ENCODE measurements around the gene MRPL38. TPM values are rescaled to one million over a fixed set of nuclear protein-coding genes. Genes with fewer than 3 reads are reported as not detected.

Gene MRPL38
- total RNA-seq, 1 experiment from 2014 or later, result 219 TPM

- no TSS peak for BruUV-seq (replicated peaks)
- ATAC-seq (no peak), DNase-seq (ENCODE audit: low read depth, low spot score) (no peak)
- no peak overlapping the region for H3K9ac ChIP-seq (ENCODE audit: low read length)
- peaks cover 10 to 17% of the 10 kb centered on the region in 2 experiments for H3K4me1 ChIP-seq (ENCODE audit: control insufficient read depth in 1 of 2, insufficient read depth in 2 of 2, low read length in 2 of 2)
- no peak overlapping the region for H2AFZ ChIP-seq (ENCODE audit: low read depth, low read length, poor library complexity, severe bottlenecking)
- H4K20me1 ChIP-seq (ENCODE audit: insufficient read depth), result no peaks in the 10 kb centered on the region
- intact Hi-C loops (cut with micrococcal nuclease), result no loop called here
- no peak overlapping the region for H3K4me2 ChIP-seq (ENCODE audit: low read length)
- peaks cover 7 to 10% of the 10 kb centered on the region in 2 experiments; a peak in 2 of 4 replicates for H3K36me3 ChIP-seq (ENCODE audit: control insufficient read depth in 1 of 2, insufficient read depth in 2 of 2, low read length in 2 of 2)
- H3K9me2 ChIP-seq (ENCODE audit: insufficient read depth), result no peaks in the 10 kb centered on the region
- no peak overlapping the region for H3K4me3 ChIP-seq (replicated peaks in 1 of 2; ENCODE audit: low read depth in 1 of 2, low read length in 2 of 2)
- H3K79me2 ChIP-seq (ENCODE audit: insufficient read depth, low read length), result no peaks in the 10 kb centered on the region
- no peaks in the 10 kb centered on the region for H3K9me3 ChIP-seq (ENCODE audit: control insufficient read depth in 1 of 2, insufficient read depth in 1 of 2, low read depth in 1 of 2, low read length in 2 of 2)
- ChIA-PET CTCF (no interaction called here), POLR2A (no interaction called here), RAD21 (ENCODE audit: low non-redundant PET in 1 of 2, low total read pairs in 2 of 2, uncharacterized antibody in 2 of 2, unreplicated experiment in 2 of 2) (no interaction called here)
- no peak overlapping the region for H3K27ac ChIP-seq (ENCODE audit: low read depth, low read length)
- H3K27me3 ChIP-seq (ENCODE audit: insufficient read depth, low read length), result no peaks in the 10 kb centered on the region
- TF ChIP-seq CEBPB (IDR thresholded peaks at IDR 0.05; ENCODE audit: low read depth) (no peak), EZH2 (IDR thresholded peaks at IDR 0.05) (no peak), EZH2phosphoT487 (IDR thresholded peaks at IDR 0.05; ENCODE audit: borderline replicate concordance) (no peak), SRF (IDR thresholded peaks at IDR 0.05; ENCODE audit: low read depth) (no peak), POLR2A (IDR thresholded peaks at IDR 0.05; ENCODE audit: borderline replicate concordance, extremely low read depth, insufficient read depth, insufficient read length) (no peak)
Observed at GRCh38 chr17:75943491-75943890, 38.8 kb upstream of the MRPL38 start.

- Histone ChIP-seq H3K9ac (ENCODE audit: low read length) (no peak overlapping the region), H3K27ac (ENCODE audit: low read depth, low read length) (no peak overlapping the region), H3K27me3 (ENCODE audit: insufficient read depth, low read length) (no peaks in the 10 kb centered on the region), H3K4me2 (ENCODE audit: low read length) (no peak overlapping the region), H4K20me1 (ENCODE audit: insufficient read depth) (no peaks in the 10 kb centered on the region), H3K79me2 (ENCODE audit: insufficient read depth, low read length) (no peaks in the 10 kb centered on the region), H3K9me2 (ENCODE audit: insufficient read depth) (no peaks in the 10 kb centered on the region), H3K4me3 (replicated peaks in 1 of 2; ENCODE audit: low read depth in 1 of 2, low read length in 2 of 2) (no peak overlapping the region), H2AFZ (ENCODE audit: low read depth, low read length, poor library complexity, severe bottlenecking) (no peak overlapping the region), H3K4me1 (ENCODE audit: control insufficient read depth in 1 of 2, insufficient read depth in 2 of 2, low read length in 2 of 2) (peaks cover 10 to 17% of the 10 kb centered on the region in 2 experiments), H3K36me3 (ENCODE audit: control insufficient read depth in 1 of 2, insufficient read depth in 2 of 2, low read length in 2 of 2) (0 out of 4 replicates have a peak, but pooled peaks cover 3 to 7% of the 10 kb centered on the region in 2 experiments), H3K9me3 (ENCODE audit: control insufficient read depth in 1 of 2, insufficient read depth in 1 of 2, low read depth in 1 of 2, low read length in 2 of 2) (no peaks in the 10 kb centered on the region)
- no peak for ATAC-seq
- TF ChIP-seq ZFX (IDR thresholded peaks at IDR 0.05), result no peak
- TF ChIP-seq CEBPB (IDR thresholded peaks at IDR 0.05; ENCODE audit: low read depth), result no peak
- TF ChIP-seq FOSL1 (IDR thresholded peaks at IDR 0.05; ENCODE audit: low read depth), result no peak
- no peak for TF ChIP-seq MAX (IDR thresholded peaks at IDR 0.05)
- TF ChIP-seq EGR1 (IDR thresholded peaks at IDR 0.05; ENCODE audit: low read depth), result no peak
- TF ChIP-seq EZH2 (IDR thresholded peaks at IDR 0.05), result no peak
- TF ChIP-seq ELF1 (IDR thresholded peaks at IDR 0.05; ENCODE audit: borderline replicate concordance, low read depth), result no peak
- TF ChIP-seq SRF (IDR thresholded peaks at IDR 0.05; ENCODE audit: low read depth), result no peak
- no peak for TF ChIP-seq EZH2phosphoT487 (IDR thresholded peaks at IDR 0.05; ENCODE audit: borderline replicate concordance)
- no peak for TF ChIP-seq CTCF (IDR thresholded peaks at IDR 0.05 in 2 of 3, conservative IDR thresholded peaks at IDR 0.05 in 1 of 3; ENCODE audit: borderline replicate concordance in 1 of 3, insufficient read depth in 1 of 3, low read depth in 2 of 3, low read length in 2 of 3)
- no peak for TF ChIP-seq ZNF274 (IDR thresholded peaks at IDR 0.05; ENCODE audit: low read depth, low read length)
- no peak for TF ChIP-seq POLR2A (IDR thresholded peaks at IDR 0.05; ENCODE audit: borderline replicate concordance, extremely low read depth, insufficient read depth, insufficient read length)
- TF ChIP-seq YY1 (IDR thresholded peaks at IDR 0.05; ENCODE audit: extremely low read depth, insufficient replicate concordance, low read depth, low read length), result no peak
- RAD21 ChIA-PET (ENCODE audit: low non-redundant PET in 1 of 2, low total read pairs in 2 of 2, uncharacterized antibody in 2 of 2, unreplicated experiment in 2 of 2), result no interaction called here
- no peak for DNase-seq (ENCODE audit: low read depth, low spot score)
- BruUV-seq (replicated peaks), result no TSS peak
- intact Hi-C loops (cut with micrococcal nuclease), result no loop called here
- CTCF ChIA-PET, result no interaction called here
- POLR2A ChIA-PET, result no interaction called here
Observed at GRCh38 chr17:75942473-75942872, 37.8 kb upstream of the MRPL38 start.
